ENCODE measurements around the gene PTPRCAP.
"Not testable (repeated sequence)": the region's sequence is repeated elsewhere in the genome, so short reads cannot be mapped to it uniquely, and the experiment has no call there.

Gene PTPRCAP

GRCh38 chr11:67431346-67432249 is 5.9 kb downstream of the PTPRCAP start:
- no peaks in the 10 kb centered on the region for H3K36me3 ChIP-seq (ENCODE audit: control insufficient read depth, insufficient read depth, low read length)

GRCh38 chr11:67429722-67430121 is 7.8 kb downstream of the PTPRCAP start:
- no peaks in the 10 kb centered on the region for H3K9me3 ChIP-seq (ENCODE audit: control insufficient read depth, low read length)
- H3K4me1 ChIP-seq = no peaks in the 10 kb centered on the region
- no peaks in the 10 kb centered on the region for H3K36me3 ChIP-seq (ENCODE audit: control insufficient read depth, insufficient read depth, low read length)
- H3K4me2 ChIP-seq (ENCODE audit: low read length) = no peak overlapping the region
- H3K27me3 ChIP-seq (ENCODE audit: control insufficient read depth, insufficient read depth, low read length) = no peaks in the 10 kb centered on the region
- H3K27ac ChIP-seq = no peak overlapping the region
- no peak overlapping the region for H3K9ac ChIP-seq
- TF ChIP-seq CTCF (IDR thresholded peaks at IDR 0.05) = no peak
- no peak overlapping the region for H2AFZ ChIP-seq
- H3K79me2 ChIP-seq = peaks cover 10% of the 10 kb centered on the region
- no peak overlapping the region for H3K4me3 ChIP-seq (ENCODE audit: low read depth, low read length)

More at GRCh38 chr11:67431346-67432249, 5.9 kb downstream of the PTPRCAP start:
- no peak for TF ChIP-seq CTCF (IDR thresholded peaks at IDR 0.05)
- Histone ChIP-seq H3K9ac (no peak overlapping the region), H3K4me3 (ENCODE audit: low read depth, low read length) (no peak overlapping the region), H3K4me2 (ENCODE audit: low read length) (no peak overlapping the region), H3K27me3 (ENCODE audit: control insufficient read depth, insufficient read depth, low read length) (no peaks in the 10 kb centered on the region), H3K27ac (no peak overlapping the region), H3K9me3 (ENCODE audit: control insufficient read depth, low read length) (no peaks in the 10 kb centered on the region), H3K79me2 (peaks cover 10% of the 10 kb centered on the region), H2AFZ (no peak overlapping the region), H3K4me1 (no peaks in the 10 kb centered on the region)

GRCh38 chr11:67429038-67429668 is 8.3 kb downstream of the PTPRCAP start:
- Histone ChIP-seq H3K9me3 (ENCODE audit: control insufficient read depth, low read length) (no peaks in the 10 kb centered on the region), H3K27me3 (ENCODE audit: control insufficient read depth, insufficient read depth, low read length) (no peaks in the 10 kb centered on the region), H3K4me2 (ENCODE audit: low read length) (peak overlapping the region; percentile 94), H3K79me2 (peaks cover 10% of the 10 kb centered on the region), H3K36me3 (ENCODE audit: control insufficient read depth, insufficient read depth, low read length) (no peaks in the 10 kb centered on the region), H2AFZ (no peak overlapping the region), H3K4me3 (ENCODE audit: low read depth, low read length) (peak overlapping the region; percentile 64), H3K9ac (peak overlapping the region; percentile 59), H3K4me1 (no peaks in the 10 kb centered on the region), H3K27ac (peak overlapping the region; percentile 71)
- TF ChIP-seq CTCF (IDR thresholded peaks at IDR 0.05) = no peak

- peak within 1 kb of the TSS; percentile 94 for H3K4me2 ChIP-seq (ENCODE audit: low read length)
- H2AFZ ChIP-seq = peak within 1 kb of the TSS; percentile 92
- H3K9me3 ChIP-seq (ENCODE audit: control insufficient read depth, low read length) = no peaks in the 10 kb centered on the region
- H3K36me3 ChIP-seq (ENCODE audit: control insufficient read depth, insufficient read depth, low read length) = no peaks in the 10 kb centered on the region
- peak within 1 kb of the TSS; percentile 64 for H3K4me3 ChIP-seq (ENCODE audit: low read depth, low read length)
- no peaks in the 10 kb centered on the region for H3K4me1 ChIP-seq
- no peak for TF ChIP-seq CTCF (IDR thresholded peaks at IDR 0.05)
- peaks cover 10% of the 10 kb centered on the region for H3K79me2 ChIP-seq
- H3K9ac ChIP-seq = peak within 1 kb of the TSS; percentile 59
- peak within 1 kb of the TSS; percentile 71 for H3K27ac ChIP-seq
- no peaks in the 10 kb centered on the region for H3K27me3 ChIP-seq (ENCODE audit: control insufficient read depth, insufficient read depth, low read length)
These were observed 9.2 kb downstream of the PTPRCAP start, which contains the start of gene RPS6KB2 for GRCh38 chr11:67428052-67429001. RPS6KB2 (plus strand) TSS chr11:67428494; CDS start chr11:67428546, 52 bp downstream.

GRCh38 chr11:67427364-67427859 is 10.1 kb downstream of the PTPRCAP start:
- H3K27me3 ChIP-seq (ENCODE audit: control insufficient read depth, insufficient read depth, low read length); H3K27ac ChIP-seq; H3K9ac ChIP-seq; H3K9me3 ChIP-seq (ENCODE audit: control insufficient read depth, low read length); H3K36me3 ChIP-seq (ENCODE audit: control insufficient read depth, insufficient read depth, low read length); H3K79me2 ChIP-seq; H3K4me1 ChIP-seq: not testable (repeated sequence)
- H3K4me2 ChIP-seq (ENCODE audit: low read length) = peak overlapping the region; percentile 79
- peak overlapping the region; percentile 92 for H2AFZ ChIP-seq
- peak overlapping the region; percentile 64 for H3K4me3 ChIP-seq (ENCODE audit: low read depth, low read length)
